SK-N-SH (cell line): Measurements from ENCODE around the gene DCUN1D1. TPM values are rescaled to one million over a fixed set of nuclear protein-coding genes. Genes with fewer than 3 reads are reported as not detected.

Source experiments
- CTCF ChIA-PET: fragments of 300-600, 350-600 bp; formaldehyde crosslinking; extraction: SDS; loops from one replicate; lab custom pipeline; 2021; lab: Yijun Ruan, JAX
- POLR2A ChIA-PET: fragments of 350-600 bp; sonication (Branson Sonifier 250); formaldehyde crosslinking; extraction: SDS; loops from one replicate; lab custom pipeline; 2020; ENCODE audit warnings: antibody characterized with exemption, inconsistent platforms; lab: Yijun Ruan, JAX
- DNase-seq: peaks from one replicate; pipeline ENCODE4 v3.0.0; 2012
- H2AFZ ChIP-seq: fragments of 200-600 bp; sonication (generic); 2 replicates; pipeline ENCODE4 v1.8.1; 2016; ENCODE audit warnings: antibody characterized with exemption, mild to moderate bottlenecking, low read depth
- H3F3A ChIP-seq: fragments of 200-600 bp; sonication (generic); replicated peaks from 2 replicates; pipeline ENCODE3; 2016; ENCODE audit warnings: antibody characterized with exemption, mild to moderate bottlenecking; ENCODE audit not compliant: insufficient read depth
- H3K27ac ChIP-seq, 2 experiments: fragments of 200-500 bp in 1 of 2; fragments of 200-600 bp in 1 of 2; sonication (Bioruptor generic) in 1 of 2; sonication (generic), shearing (Covaris generic) in 1 of 2; 2 replicates each; pipeline versions ENCODE4 v1.5.1 to v1.6.1; 2014 to 2016; ENCODE audit warnings: low read depth in 2 of 2, inconsistent platforms in 1 of 2, low read length in 1 of 2, mild to moderate bottlenecking in 1 of 2, mixed read lengths in 1 of 2
- H3K27me3 ChIP-seq: fragments of 200-600 bp; sonication (generic), shearing (Covaris generic); 2 replicates; pipeline ENCODE4 v1.6.1; 2016; ENCODE audit warnings: mixed run types; ENCODE audit not compliant: insufficient read depth
- H3K36me3 ChIP-seq, 2 experiments: fragments of 200-500 bp in 1 of 2; fragments of 200-600 bp in 1 of 2; sonication (Bioruptor generic) in 1 of 2; sonication (generic) in 1 of 2; replicated peaks in 1 of 2; 2 replicates each; pipeline versions ENCODE3 to v1.5.1; 2014 to 2016; ENCODE audit warnings: low read length in 1 of 2, mild to moderate bottlenecking in 1 of 2; ENCODE audit not compliant: insufficient read depth in 2 of 2, control insufficient read depth in 1 of 2
- H3K4me1 ChIP-seq, 2 experiments: fragments of 200-500 bp in 1 of 2; fragments of 200-600 bp in 1 of 2; sonication (Bioruptor generic) in 1 of 2; sonication (generic), shearing (Covaris generic) in 1 of 2; 2 replicates each; pipeline versions ENCODE4 v1.5.1 to v1.6.1; 2014 to 2016; ENCODE audit warnings: low read depth in 1 of 2, low read length in 1 of 2, mixed run types in 1 of 2; ENCODE audit not compliant: insufficient read depth in 2 of 2, control insufficient read depth in 1 of 2
- H3K4me2 ChIP-seq: fragments of 200-600 bp; sonication (generic), shearing (Covaris generic); 2 replicates; pipeline ENCODE4 v1.6.1; 2017; ENCODE audit warnings: mixed run types
- H3K4me3 ChIP-seq, 2 experiments: fragments of 200-500 bp in 1 of 2; fragments of 200-600 bp in 1 of 2; sonication (Bioruptor generic) in 1 of 2; sonication (generic), shearing (Covaris generic) in 1 of 2; 2 replicates each; pipeline versions ENCODE4 v1.5.1 to v1.8.1; 2014 to 2016; ENCODE audit warnings: low read depth in 2 of 2, inconsistent platforms in 1 of 2, low read length in 1 of 2, mild to moderate bottlenecking in 1 of 2, mixed read lengths in 1 of 2, moderate library complexity in 1 of 2
- H3K79me2 ChIP-seq: fragments of 200-600 bp; sonication (generic); 2 replicates; pipeline ENCODE4 v1.8.1; 2017; ENCODE audit warnings: mild to moderate bottlenecking; ENCODE audit not compliant: insufficient read depth
- H3K9ac ChIP-seq: fragments of 200-600 bp; sonication (generic); 2 replicates; pipeline ENCODE4 v1.6.1; 2017; ENCODE audit warnings: mixed run types
- H3K9me2 ChIP-seq: fragments of 200-600 bp; sonication (generic); 2 replicates; pipeline ENCODE4 v1.6.1; 2017; ENCODE audit warnings: mixed run types
- H3K9me3 ChIP-seq: fragments of 200-600 bp; sonication (generic); 2 replicates; pipeline ENCODE4 v1.6.1; 2017; ENCODE audit warnings: mixed run types, mild to moderate bottlenecking, moderate library complexity
- H4K20me1 ChIP-seq: fragments of 200-600 bp; sonication (generic); 2 replicates; pipeline ENCODE4 v1.6.1; 2017; ENCODE audit warnings: mild to moderate bottlenecking, mixed run types; ENCODE audit not compliant: insufficient read depth
- ELF1 ChIP-seq: IDR thresholded peaks from 2 replicates; pipeline ENCODE4 v1.4.0; 2012
- EP300 ChIP-seq, 2 experiments: IDR thresholded peaks; 2 replicates each; pipeline versions ENCODE4 v1.4.0 to v1.6.1; 2012; ENCODE audit warnings: borderline replicate concordance in 1 of 2, low read depth in 1 of 2, low read length in 1 of 2
- FOXM1 ChIP-seq: IDR thresholded peaks from 2 replicates; pipeline ENCODE4 v1.4.0; 2012; ENCODE audit warnings: low read depth, mild to moderate bottlenecking
- GABPA ChIP-seq: IDR thresholded peaks from 2 replicates; pipeline ENCODE4 v1.4.0; 2012; ENCODE audit warnings: low read depth, mild to moderate bottlenecking
- GATA2 ChIP-seq: sonication (generic); formaldehyde crosslinking; IDR thresholded peaks from 2 replicates; pipeline ENCODE4 v1.5.0; 2020; ENCODE audit warnings: mild to moderate bottlenecking, missing genetic modification reagents
- IRF3 ChIP-seq: fragments of 150-350 bp; IDR thresholded peaks from 2 replicates; pipeline ENCODE4 v1.6.1; 2016; ENCODE audit warnings: mild to moderate bottlenecking, low read depth, low read length
- JUND ChIP-seq: IDR thresholded peaks from 2 replicates; pipeline ENCODE4 v1.4.0; 2012
- NRF1 ChIP-seq: IDR thresholded peaks from 2 replicates; pipeline ENCODE4 v1.6.1; 2012; ENCODE audit warnings: low read depth, mild to moderate bottlenecking, low read length
- PBX3 ChIP-seq: IDR thresholded peaks from 2 replicates; pipeline ENCODE4; 2012
- RAD21 ChIP-seq: IDR thresholded peaks from 2 replicates; pipeline ENCODE4 v1.6.1; 2012; ENCODE audit warnings: mild to moderate bottlenecking, low read length
- RCOR1 ChIP-seq: fragments of 150-350 bp; IDR thresholded peaks from 2 replicates; pipeline ENCODE4 v1.6.1; 2017; ENCODE audit warnings: antibody characterized with exemption, low read length
- RFX5 ChIP-seq: IDR thresholded peaks from 2 replicates; pipeline ENCODE4 v1.6.1; 2012; ENCODE audit warnings: mild to moderate bottlenecking, improper control_type of control experiment, low read length
- RXRA ChIP-seq: IDR thresholded peaks from 2 replicates; pipeline ENCODE4 v1.4.0; 2012; ENCODE audit warnings: low read depth, mild to moderate bottlenecking, borderline replicate concordance
- TAF1 ChIP-seq: IDR thresholded peaks from 2 replicates; pipeline ENCODE4 v1.6.1; 2012; ENCODE audit warnings: low read depth, mild to moderate bottlenecking, low read length, moderate library complexity, borderline replicate concordance
- TCF12 ChIP-seq: IDR thresholded peaks from 2 replicates; pipeline ENCODE4 v1.4.0; 2012
- USF1 ChIP-seq: IDR thresholded peaks from 2 replicates; pipeline ENCODE4 v1.4.0; 2012; ENCODE audit warnings: low read depth, borderline replicate concordance
- YY1 ChIP-seq: IDR thresholded peaks from 2 replicates; pipeline ENCODE4 v1.4.0; 2012; ENCODE audit warnings: low read depth, mild to moderate bottlenecking
- ZBTB33 ChIP-seq: IDR thresholded peaks from 2 replicates; pipeline ENCODE4 v1.4.0; 2012; ENCODE audit warnings: low read depth, borderline replicate concordance
- WGBS: methylation state at CpG from one replicate; pipeline ENCODE4 v1.1.6; 2017; ENCODE audit warnings: low lambda C conversion rate; 5-methylcytosine and 5-hydroxymethylcytosine counted together
- polyA plus RNA-seq, 3 experiments: library from polyadenylated mRNA; depleted of rRNA; stranded (reverse); fragments of >200 nt; gene quantifications; 2 replicates each; pipeline ENCODE4 v1.2.3, GENCODE V29; 2012

Gene DCUN1D1
- polyA plus RNA-seq, 1 of the 3 experiments (the other 2 are of a cell fraction), result 4.5 TPM

GRCh38 chr3:182981038-182981380 lies 671 bp upstream of the DCUN1D1 start (continued):
- TF ChIP-seq NRF1, result no peak
- TF ChIP-seq PBX3, result no peak
- TF ChIP-seq RFX5, result no peak
- TF ChIP-seq RCOR1, result no peak
- no peak for TF ChIP-seq YY1
- TF ChIP-seq TAF1, result no peak
- no peak for TF ChIP-seq RAD21
- TF ChIP-seq ELF1, result no peak

- H3K27ac ChIP-seq, result peak overlapping the region; percentile 47 to 71
- no peaks in the 10 kb centered on the region for H3K27me3 ChIP-seq
- peaks cover 0 to 12% of the 10 kb centered on the region in 2 experiments; a peak in 3 of 4 replicates for H3K4me1 ChIP-seq
- peak; percentile 77 for DNase-seq
- POLR2A ChIA-PET, result no interaction called here
- H3K79me2 ChIP-seq, result peaks cover 51% of the 10 kb centered on the region
- no peaks in the 10 kb centered on the region for H3K36me3 ChIP-seq
- peak overlapping the region; percentile 86 for H3K9ac ChIP-seq
- CTCF ChIA-PET, result interaction anchor here (1.7 kb wide), 1 partner anchor 49 kb away, joined by 3 read pairs; no protein-coding TSS in a partner anchor
- peak overlapping the region; percentile 84 for H3K4me2 ChIP-seq
- H4K20me1 ChIP-seq, result peaks cover 32% of the 10 kb centered on the region
- H3K9me2 ChIP-seq, result no peaks in the 10 kb centered on the region
- WGBS, result 1% methylated on average over 26 of the region's 29 CpGs
- TF ChIP-seq EP300 (IDR thresholded peaks at IDR 0.05; ENCODE audit: borderline replicate concordance in 1 of 2, low read depth in 1 of 2, low read length in 1 of 2), result no peak
- no peak for TF ChIP-seq GABPA
- no peak for TF ChIP-seq TAF1
- no peak for TF ChIP-seq USF1
- TF ChIP-seq ELF1, result 0 out of 2 replicates have a peak, but pooled peaks have one; percentile 31
- TF ChIP-seq FOXM1, result no peak
- H3K9me3 ChIP-seq, result no peaks in the 10 kb centered on the region
- H3K4me3 ChIP-seq, result peak overlapping the region; percentile 77 to 90
- peak overlapping the region; percentile 79 for H2AFZ ChIP-seq
- H3F3A ChIP-seq, result peaks cover 12% of the 10 kb centered on the region
Observed at GRCh38 chr3:182979674-182980191, 605 bp downstream of the DCUN1D1 start.

GRCh38 chr3:182979103-182979673 lies 1.1 kb downstream of the DCUN1D1 start:
- peak overlapping the region; percentile 86 for H3K9ac ChIP-seq
- 3% methylated on average over 10 of the region's 10 CpGs for WGBS
- H3K4me1 ChIP-seq, result peaks cover 0 to 12% of the 10 kb centered on the region in 2 experiments; a peak in 3 of 4 replicates
- H4K20me1 ChIP-seq, result peaks cover 32% of the 10 kb centered on the region
- no peak overlapping the region; a peak in 1 of 4 replicates for H3K27ac ChIP-seq
- no peaks in the 10 kb centered on the region for H3K27me3 ChIP-seq
- peak overlapping the region; percentile 79; the same call in 1 of the 2 replicates for H2AFZ ChIP-seq
- DNase-seq, result no peak
- CTCF ChIA-PET, result interaction anchor here (1.7 kb wide), 1 partner anchor 49 kb away, joined by 3 read pairs; no protein-coding TSS in a partner anchor
- H3K9me3 ChIP-seq, result no peaks in the 10 kb centered on the region
- H3F3A ChIP-seq, result peaks cover 12% of the 10 kb centered on the region
- no peaks in the 10 kb centered on the region for H3K9me2 ChIP-seq
- H3K79me2 ChIP-seq, result peaks cover 56% of the 10 kb centered on the region
- POLR2A ChIA-PET, result no interaction called here
- H3K4me3 ChIP-seq, result peak overlapping the region; percentile 77 to 90
- H3K36me3 ChIP-seq, result no peaks in the 10 kb centered on the region
- H3K4me2 ChIP-seq, result peak overlapping the region; percentile 84
- TF ChIP-seq TCF12 (no peak), RFX5 (no peak), ELF1 (no peak), USF1 (no peak), RCOR1 (no peak), JUND (no peak), ZBTB33 (no peak), GATA2 (CRISPR knock-in tag) (no peak), RAD21 (no peak), YY1 (no peak), IRF3 (no peak), RXRA (no peak)
